Measurements from ENCODE around the gene ARMC8.

Gene ARMC8

DNA sequence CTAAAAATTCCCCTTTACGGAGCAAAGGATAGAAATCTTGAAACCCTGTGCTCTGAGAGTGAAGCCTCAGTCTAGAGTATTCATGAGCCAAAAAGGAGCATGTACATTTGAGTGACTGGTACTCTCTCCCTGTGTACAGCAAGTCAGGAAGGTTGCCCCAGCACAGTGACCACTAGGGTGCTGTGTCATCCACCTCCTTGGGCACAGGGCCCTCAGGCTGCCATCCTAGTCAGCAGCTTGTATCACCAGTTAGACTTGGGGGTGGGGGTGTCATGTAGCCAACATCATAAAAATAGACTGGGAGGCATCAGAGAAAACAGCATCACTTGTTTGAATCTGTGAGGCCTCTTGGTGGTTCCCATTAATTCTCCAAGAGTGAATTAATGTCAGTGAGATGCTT is 130.6 kb downstream of the ARMC8 start:
- DNase-seq = no peak

DNA sequence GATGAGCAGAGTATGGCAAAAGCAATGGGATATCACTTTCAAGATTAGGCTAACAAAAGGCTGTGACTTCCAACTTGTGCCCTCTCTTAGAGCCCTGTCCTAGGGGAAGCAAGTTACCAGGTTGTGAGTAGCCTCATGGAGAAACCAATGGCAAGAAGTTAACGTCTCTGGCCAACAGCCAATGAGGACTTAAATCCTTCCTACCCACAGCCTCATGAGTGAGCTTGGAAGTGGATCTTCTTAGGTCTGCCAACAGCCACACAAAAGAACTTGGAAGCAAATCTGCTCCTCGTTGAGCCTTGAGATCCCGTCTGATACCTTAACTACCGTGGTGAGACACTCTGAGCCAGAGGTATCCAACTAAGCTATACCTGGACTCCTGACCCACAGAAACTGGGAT is 136.9 kb downstream of the ARMC8 start:
- DNase-seq = no peak

DNA sequence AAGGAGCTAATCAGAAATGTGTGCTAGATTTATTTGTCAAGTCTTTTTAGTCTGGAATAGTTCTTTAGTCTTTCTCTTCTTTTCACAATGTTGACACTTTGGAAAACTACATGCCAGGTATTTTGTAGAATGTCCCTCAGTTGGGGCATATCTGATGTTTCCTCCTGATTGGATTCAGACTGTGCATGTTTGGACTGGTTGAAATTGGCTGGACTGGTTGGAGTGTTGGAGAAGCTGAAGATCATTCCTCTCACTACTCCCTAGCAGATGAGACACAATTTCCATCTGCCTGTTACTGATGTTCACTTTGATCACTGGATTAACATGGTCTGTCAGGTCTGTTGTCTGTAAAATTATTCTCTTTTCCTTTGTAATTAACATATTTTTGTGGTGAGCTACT is 138.9 kb downstream of the ARMC8 start:
- no peak for DNase-seq

- DNase-seq = no peak
These were observed 139.9 kb downstream of the ARMC8 start for GRCh38 chr3:138326866-138327595.

GRCh38 chr3:138327831-138328230 is 140.7 kb downstream of the ARMC8 start:
- DNase-seq = no peak

DNA sequence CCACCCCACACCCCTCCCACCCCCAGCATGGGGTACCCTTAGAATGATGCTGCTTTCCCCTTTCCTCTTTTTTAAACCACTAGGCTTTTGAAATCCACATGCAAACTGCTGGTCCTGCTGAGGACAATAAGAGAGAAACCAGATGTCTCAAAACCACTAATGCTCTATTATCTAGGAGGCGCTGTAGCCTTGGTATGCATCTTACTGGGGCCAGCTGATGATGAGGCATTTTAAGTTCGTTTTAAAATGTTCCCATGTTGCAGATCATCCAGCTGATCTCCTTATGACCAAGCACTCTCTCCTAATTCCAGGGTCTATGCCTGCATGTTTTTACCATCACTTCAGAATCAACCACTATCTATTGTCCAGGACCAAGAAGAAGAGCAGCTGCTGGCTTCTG is 141.2 kb downstream of the ARMC8 start:
- DNase-seq = no peak

DNA sequence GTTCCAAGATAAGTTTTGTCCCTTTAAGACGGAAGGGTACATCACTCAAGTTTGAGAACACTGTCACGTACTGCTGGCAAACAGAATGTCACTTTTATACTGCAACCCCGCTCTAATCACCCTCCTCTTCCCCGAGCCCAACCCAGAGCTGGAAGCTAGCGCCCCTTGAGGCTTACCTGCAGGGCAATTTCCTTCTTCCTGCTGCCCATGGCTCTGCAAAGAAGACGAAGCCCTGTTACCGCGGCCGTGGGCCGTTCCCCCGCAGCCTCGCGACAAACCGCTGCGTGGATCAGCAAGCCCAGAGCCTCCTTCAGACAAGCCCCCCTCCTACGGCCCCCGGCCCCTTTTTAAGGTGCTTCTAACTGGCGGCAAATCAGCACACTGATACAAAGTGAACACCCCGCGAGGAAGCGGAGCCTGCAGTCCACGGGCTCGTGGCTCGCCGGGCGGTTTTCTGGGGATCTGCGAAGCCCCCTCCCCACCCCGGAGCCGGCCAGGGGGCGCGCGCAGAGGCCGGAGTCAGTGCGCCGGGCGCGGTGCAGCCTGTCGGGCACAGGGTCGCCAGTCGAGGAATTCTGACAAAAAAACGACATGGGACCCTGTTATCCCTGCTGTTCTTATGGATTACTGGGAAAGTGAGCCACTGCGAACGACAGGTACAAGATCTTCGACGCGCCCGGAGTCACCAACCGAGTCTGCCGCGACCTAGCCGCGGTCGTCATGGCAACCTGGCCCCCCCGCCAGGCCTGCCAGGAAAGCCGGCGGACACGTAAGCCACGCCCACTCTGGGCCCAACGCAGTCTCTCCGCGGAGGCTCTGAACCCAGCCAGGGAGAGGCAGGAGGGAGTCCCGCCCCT is 142.3 kb downstream of the ARMC8 start, which contains the start of gene NME9:
TSS of gene NME9 (minus strand) at position 725 of the 857 bp plus-strand sequence. CDS start at position 209, 516 bp downstream.
- DNase-seq = peak; percentile 94

GRCh38 chr3:138329984-138330293 is 142.8 kb downstream of the ARMC8 start:
- no peak for DNase-seq

DNA sequence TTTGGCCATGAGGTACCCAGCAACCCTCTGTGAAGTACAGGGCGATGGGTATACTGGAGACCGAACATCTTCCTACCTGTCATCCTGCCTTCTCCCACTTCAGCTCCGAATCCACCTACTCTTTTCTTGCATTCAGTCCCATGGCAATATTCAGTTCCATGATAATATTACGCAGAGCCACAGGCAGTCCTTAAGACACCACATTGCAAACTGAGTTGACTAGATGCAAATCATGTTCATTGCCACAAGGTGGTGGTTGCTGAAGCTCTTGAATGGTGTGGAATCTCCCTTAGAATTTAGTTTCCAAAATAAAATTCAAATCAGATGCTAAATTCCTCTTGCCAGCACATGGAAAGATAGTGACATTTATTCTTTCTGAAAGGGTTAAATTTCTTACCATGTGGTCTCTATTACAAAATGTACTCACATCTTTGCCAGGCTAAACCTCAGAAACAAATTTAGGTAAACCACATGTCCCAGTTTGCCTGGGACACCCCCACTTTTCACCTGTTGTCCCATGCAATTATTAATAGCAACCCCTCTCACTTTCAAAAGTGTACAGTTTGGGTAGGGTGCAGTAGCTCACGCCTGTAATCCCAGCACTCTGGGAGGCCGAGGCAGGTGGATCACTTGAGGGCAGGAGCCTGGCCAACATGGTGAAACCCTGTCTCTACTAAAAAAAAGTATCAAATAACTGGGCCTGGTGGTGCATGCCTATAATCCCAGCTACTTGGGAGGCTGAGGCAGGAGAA is 144.2 kb downstream of the ARMC8 start:
- no peak for DNase-seq

- DNase-seq = no peak
These were observed 145.5 kb downstream of the ARMC8 start for GRCh38 chr3:138332472-138333073.

- no peak for DNase-seq
These were observed 147.5 kb downstream of the ARMC8 start for GRCh38 chr3:138334608-138335007.

GRCh38 chr3:138336454-138336999 is 149.4 kb downstream of the ARMC8 start:
- DNase-seq = no peak

DNA sequence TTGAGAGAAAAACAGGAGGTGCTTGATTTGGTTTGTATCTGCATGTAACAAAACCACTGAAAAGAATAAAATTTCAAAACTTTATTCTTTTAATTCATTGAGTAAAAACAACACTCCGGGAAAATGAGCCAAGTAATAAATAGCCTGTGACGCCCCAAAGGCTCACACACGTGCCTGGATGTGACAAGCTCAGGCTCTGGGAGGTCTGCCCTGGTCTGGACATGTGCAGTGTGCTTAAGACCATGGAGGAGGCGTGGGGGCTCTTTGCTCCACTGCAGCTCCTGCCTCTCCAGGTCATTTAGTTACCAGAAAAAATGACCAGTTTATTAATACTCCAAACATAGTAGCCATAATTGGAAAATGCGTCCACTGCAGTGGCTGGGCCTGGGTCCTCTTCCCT is 151.1 kb downstream of the ARMC8 start:
- no peak for DNase-seq

- no peak for DNase-seq
These were observed 151.7 kb downstream of the ARMC8 start for GRCh38 chr3:138338811-138339210.

DNA sequence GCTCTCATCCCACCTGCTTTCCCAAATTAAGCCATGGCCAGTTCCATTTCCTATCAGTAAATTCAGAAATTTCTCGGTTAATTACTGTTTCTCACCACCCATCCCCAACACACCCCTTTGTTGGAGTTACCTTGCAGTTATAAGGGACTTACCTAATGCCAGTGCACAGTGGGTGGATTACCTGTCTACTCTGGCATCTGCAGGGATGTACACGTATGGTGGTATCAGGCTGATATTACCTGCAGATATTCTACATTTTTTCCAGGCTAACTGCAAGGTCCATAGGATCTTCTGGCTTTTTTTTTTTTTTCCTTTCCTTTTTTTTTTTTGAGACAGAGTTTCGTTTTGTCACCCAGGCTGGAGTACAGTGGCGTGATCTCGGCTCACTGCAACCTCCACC is 153.4 kb downstream of the ARMC8 start:
- no peak for DNase-seq

- no peak for DNase-seq
These were observed 157.7 kb downstream of the ARMC8 start for GRCh38 chr3:138344754-138345153.

Measured in NCI-H774 (cell line).